Transverse colon (tissue), 4 donors: ENCODE results near the gene PPP1R1A.

ENCODE experiments used
- EP300 ChIP-seq: sonication (generic); formaldehyde crosslinking; IDR thresholded peaks from one replicate; pipeline ENCODE4 v1.6.1; 2017; ENCODE audit warnings: antibody characterized with exemption, low read depth
- POLR2AphosphoS5 ChIP-seq, 3 donors: sonication (generic); formaldehyde crosslinking; IDR thresholded peaks; one replicate each; pipeline ENCODE4 v1.6.1; 2016; ENCODE audit warnings: antibody characterized with exemption in 3 of 3
- TF ChIP-seq, protein P1 (sequence below), 5 experiments: fragments of 200-600 bp in 3 of 5; fragments of 450-650 bp in 2 of 5; sonication (generic) in 3 of 5; IDR thresholded peaks; 1 replicate in 2 of 5; 2 replicates in 3 of 5; pipeline ENCODE4 v1.5.1; 2016 to 2017; ENCODE audit warnings: antibody characterized with exemption in 5 of 5, inconsistent platforms in 3 of 5, mild to moderate bottlenecking in 2 of 5, moderate library complexity in 1 of 5

DNA sequence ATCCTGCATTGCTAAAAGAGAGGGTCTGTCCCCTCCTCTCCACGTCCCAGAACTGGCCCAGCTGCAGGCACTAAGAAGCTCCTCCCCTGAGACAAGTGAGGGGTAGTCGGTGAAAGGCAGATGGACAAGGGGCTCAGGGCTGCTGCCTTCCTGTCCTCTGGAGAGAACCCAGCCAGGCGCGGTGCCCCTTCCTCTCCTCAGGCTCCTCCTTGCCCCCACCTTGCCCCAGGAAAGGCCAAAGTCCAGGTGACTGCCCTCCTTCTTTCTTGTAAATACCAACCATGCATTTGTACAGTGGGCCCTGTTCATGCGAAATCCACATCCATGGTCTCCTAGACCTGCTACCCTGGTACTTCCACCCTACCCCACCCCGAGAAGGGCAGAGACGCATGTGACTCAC is 9.7 kb downstream of the PPP1R1A start:
- TF ChIP-seq POLR2AphosphoS5 (IDR thresholded peaks at IDR 0.05) (no peak), EP300 (no peak)
- TF ChIP-seq, protein P1, sequence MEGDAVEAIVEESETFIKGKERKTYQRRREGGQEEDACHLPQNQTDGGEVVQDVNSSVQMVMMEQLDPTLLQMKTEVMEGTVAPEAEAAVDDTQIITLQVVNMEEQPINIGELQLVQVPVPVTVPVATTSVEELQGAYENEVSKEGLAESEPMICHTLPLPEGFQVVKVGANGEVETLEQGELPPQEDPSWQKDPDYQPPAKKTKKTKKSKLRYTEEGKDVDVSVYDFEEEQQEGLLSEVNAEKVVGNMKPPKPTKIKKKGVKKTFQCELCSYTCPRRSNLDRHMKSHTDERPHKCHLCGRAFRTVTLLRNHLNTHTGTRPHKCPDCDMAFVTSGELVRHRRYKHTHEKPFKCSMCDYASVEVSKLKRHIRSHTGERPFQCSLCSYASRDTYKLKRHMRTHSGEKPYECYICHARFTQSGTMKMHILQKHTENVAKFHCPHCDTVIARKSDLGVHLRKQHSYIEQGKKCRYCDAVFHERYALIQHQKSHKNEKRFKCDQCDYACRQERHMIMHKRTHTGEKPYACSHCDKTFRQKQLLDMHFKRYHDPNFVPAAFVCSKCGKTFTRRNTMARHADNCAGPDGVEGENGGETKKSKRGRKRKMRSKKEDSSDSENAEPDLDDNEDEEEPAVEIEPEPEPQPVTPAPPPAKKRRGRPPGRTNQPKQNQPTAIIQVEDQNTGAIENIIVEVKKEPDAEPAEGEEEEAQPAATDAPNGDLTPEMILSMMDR (IDR thresholded peaks at IDR 0.05): no peak
